HepG2 (cell line): ENCODE measurements around the gene C17orf75. TPM values are rescaled to one million over a fixed set of nuclear protein-coding genes. Genes with fewer than 3 reads are reported as not detected.

Experiments used
- AHDC1 ChIP-seq: sonication (generic); formaldehyde crosslinking; IDR thresholded peaks from 2 replicates; pipeline ENCODE4 v1.5.1; 2020; ENCODE audit warnings: mild to moderate bottlenecking, missing genetic modification reagents, borderline replicate concordance
- ARNTL ChIP-seq: sonication (generic); formaldehyde crosslinking; IDR thresholded peaks from 2 replicates; pipeline ENCODE4 v1.4.0; 2020; ENCODE audit warnings: mild to moderate bottlenecking, missing genetic modification reagents
- CAMTA2 ChIP-seq: sonication (generic); formaldehyde crosslinking; IDR thresholded peaks from 2 replicates; pipeline ENCODE4 v1.4.0; 2020; ENCODE audit warnings: mild to moderate bottlenecking, missing genetic modification reagents, borderline replicate concordance
- EP300 ChIP-seq, 3 experiments: sonication (generic) in 1 of 3; formaldehyde crosslinking in 1 of 3; IDR thresholded peaks; 2 replicates each; pipeline versions ENCODE4 v1.5.1 to v1.6.1; 2011 to 2020; ENCODE audit warnings: low read depth in 2 of 3, low read length in 2 of 3, borderline replicate concordance in 1 of 3, improper control_type of control experiment in 1 of 3, mild to moderate bottlenecking in 1 of 3, missing genetic modification reagents in 1 of 3, moderate library complexity in 1 of 3
- FUBP1 ChIP-seq: sonication (generic); formaldehyde crosslinking; IDR thresholded peaks from 2 replicates; pipeline ENCODE4 v1.5.1; 2020; ENCODE audit warnings: missing genetic modification reagents, mild to moderate bottlenecking, borderline replicate concordance
- HDAC6 ChIP-seq: fragments of 200-600 bp; sonication (generic); IDR thresholded peaks from 2 replicates; pipeline ENCODE4 v1.7.0; 2017; ENCODE audit warnings: mild to moderate bottlenecking, antibody characterized with exemption, low read length, low read depth
- NFYB ChIP-seq: sonication (generic); formaldehyde crosslinking; IDR thresholded peaks from 2 replicates; pipeline ENCODE4 v1.4.0; 2020; ENCODE audit warnings: missing genetic modification reagents
- NR2F6 ChIP-seq, 2 experiments: IDR thresholded peaks; 2 replicates each; pipeline ENCODE4 v1.6.1; 2016; ENCODE audit warnings: antibody characterized with exemption in 1 of 2, mild to moderate bottlenecking in 1 of 2
- PHF20 ChIP-seq: sonication (generic); formaldehyde crosslinking; IDR thresholded peaks from 2 replicates; pipeline ENCODE4 v1.5.0; 2020; ENCODE audit warnings: mild to moderate bottlenecking, missing genetic modification reagents
- POLR2G ChIP-seq: fragments of 200-400 bp; formaldehyde crosslinking; IDR thresholded peaks from 2 replicates; pipeline ENCODE4 v1.6.1; 2018; ENCODE audit warnings: mild to moderate bottlenecking, low read depth, low read length, moderate library complexity
- SALL1 ChIP-seq: sonication (generic); formaldehyde crosslinking; IDR thresholded peaks from 2 replicates; pipeline ENCODE4 v1.8.0; 2022; ENCODE audit warnings: mild to moderate bottlenecking, missing genetic modification reagents
- SMAD1 ChIP-seq: sonication (generic); formaldehyde crosslinking; IDR thresholded peaks from 2 replicates; pipeline ENCODE4 v1.4.0; 2020; ENCODE audit warnings: missing genetic modification reagents, low read depth, mild to moderate bottlenecking, borderline replicate concordance
- TBX3 ChIP-seq: fragments of 450-650 bp; IDR thresholded peaks from 2 replicates; pipeline ENCODE4 v1.6.1; 2017; ENCODE audit warnings: antibody characterized with exemption, mild to moderate bottlenecking, inconsistent platforms, borderline replicate concordance
- ZBTB33 ChIP-seq: sonication (generic); formaldehyde crosslinking; IDR thresholded peaks from 2 replicates; pipeline ENCODE4 v1.4.0; 2020; ENCODE audit warnings: missing genetic modification reagents
- ZNF230 ChIP-seq: sonication (generic); formaldehyde crosslinking; IDR thresholded peaks from 2 replicates; pipeline ENCODE4 v1.4.0; 2020; ENCODE audit warnings: mild to moderate bottlenecking, missing genetic modification reagents
- ZNF432 ChIP-seq: sonication (generic); formaldehyde crosslinking; IDR thresholded peaks from 2 replicates; pipeline ENCODE4 v1.5.0; 2020; ENCODE audit warnings: missing genetic modification reagents, mild to moderate bottlenecking, borderline replicate concordance
- ZNF513 ChIP-seq: sonication (generic); formaldehyde crosslinking; conservative IDR thresholded peaks from 2 replicates; pipeline ENCODE4 v1.5.0; 2020; ENCODE audit warnings: missing genetic modification reagents
- ZNF530 ChIP-seq: sonication (generic); formaldehyde crosslinking; IDR thresholded peaks from 2 replicates; pipeline ENCODE4 v1.5.0; 2020; ENCODE audit warnings: low read depth, mild to moderate bottlenecking, missing genetic modification reagents
- ZNF569 ChIP-seq: sonication (generic); formaldehyde crosslinking; IDR thresholded peaks from 2 replicates; pipeline ENCODE4 v1.5.0; 2020; ENCODE audit warnings: mild to moderate bottlenecking, missing genetic modification reagents, moderate library complexity, borderline replicate concordance
- polyA plus RNA-seq, 8 experiments: library from polyadenylated mRNA; depleted of rRNA in 3 of 8; stranded (reverse) in 7 of 8; unstranded in 1 of 8; fragments of >200 nt; fragmentation: Illumina TruSeq in 4 of 8; extraction: Trizol in 4 of 8; gene quantifications; 2 replicates each; pipeline versions ENCODE4 v1.2.1 to v1.2.3, GENCODE V29; 2011 to 2016; ENCODE audit warnings: low read depth in 4 of 8, missing spikeins in 1 of 8, mixed read lengths in 1 of 8; ENCODE audit not compliant: insufficient read depth in 1 of 8
- total RNA-seq, 5 experiments: library from RNA; depleted of rRNA; stranded (reverse); fragments of >200 nt; fragmentation: Illumina TruSeq; extraction: Trizol; gene quantifications; 2 replicates each; pipeline ENCODE4 v1.2.3, GENCODE V29; 2016; ENCODE audit warnings: low read depth in 1 of 5

Gene C17orf75
- total and polyA plus RNA-seq, 2 of the 13 experiments (the other 11 are each of a cell fraction or from before 2014, with no cell fraction given): 16.2 to 33.0 TPM

- no peak for TF ChIP-seq ZNF569 (CRISPR knock-in tag)
- TF ChIP-seq SALL1: peak; percentile 75
- no peak for TF ChIP-seq ZBTB33 (CRISPR knock-in tag)
- no peak for TF ChIP-seq SMAD1 (CRISPR knock-in tag)
- no peak for TF ChIP-seq NFYB
- TF ChIP-seq PHF20 (CRISPR knock-in tag): no peak
- no peak for TF ChIP-seq ZNF432 (CRISPR knock-in tag)
- TF ChIP-seq EP300 (IDR thresholded peaks at IDR 0.05; ENCODE audit: low read depth in 2 of 2, low read length in 2 of 2): peak in 1 of 2 experiments; percentile 43; a peak in 1 of 4 replicates
- TF ChIP-seq EP300 (CRISPR knock-in tag; IDR thresholded peaks at IDR 0.05; ENCODE audit: borderline replicate concordance): no peak
- no peak for TF ChIP-seq FUBP1
- TF ChIP-seq ZNF530 (CRISPR knock-in tag): no peak
- no peak for TF ChIP-seq TBX3
- TF ChIP-seq ZNF513: no peak
- no peak for TF ChIP-seq ARNTL (CRISPR knock-in tag)
- TF ChIP-seq NR2F6 (IDR thresholded peaks at IDR 0.05): peak; percentile 72
- TF ChIP-seq NR2F6 (CRISPR knock-in tag; IDR thresholded peaks at IDR 0.05): peak; percentile 70
- no peak for TF ChIP-seq POLR2G
- TF ChIP-seq HDAC6: no peak
- TF ChIP-seq CAMTA2 (CRISPR knock-in tag): no peak
- TF ChIP-seq ZNF230 (CRISPR knock-in tag): no peak
- no peak for TF ChIP-seq AHDC1 (CRISPR knock-in tag)
These were observed 39.9 kb downstream of the C17orf75 start (continued) for GRCh38 chr17:32302037-32302436.
